Ascending aorta (tissue), 2 donors: ENCODE measurements around the gene PXDN. TPM values are rescaled to one million over a fixed set of nuclear protein-coding genes. Genes with fewer than 3 reads are reported as not detected.

Experiments
- DNase-seq, 2 donors: peaks; one replicate each; pipeline ENCODE4 v3.0.0-alpha.2; 2019; ENCODE audit warnings: low spot score in 2 of 2
- H3K27ac ChIP-seq, 2 donors: fragments of 200-600 bp; sonication (generic); one replicate each; pipeline ENCODE4 v1.5.1; 2016 to 2017; ENCODE audit warnings: mild to moderate bottlenecking in 1 of 2
- H3K27me3 ChIP-seq: fragments of 200-600 bp; sonication (generic); one replicate; pipeline ENCODE4 v1.5.1; 2017
- H3K36me3 ChIP-seq, 2 donors: fragments of 200-600 bp; sonication (generic); one replicate each; pipeline ENCODE4 v1.5.1; 2016
- H3K4me1 ChIP-seq, 2 donors: fragments of 200-600 bp; sonication (generic); one replicate each; pipeline ENCODE4 v1.5.1; 2016 to 2017; ENCODE audit warnings: mild to moderate bottlenecking in 1 of 2
- H3K4me3 ChIP-seq, 2 donors: fragments of 200-600 bp; sonication (generic); one replicate each; pipeline ENCODE4 v1.5.1; 2016 to 2017; ENCODE audit warnings: mild to moderate bottlenecking in 1 of 2
- H3K9me3 ChIP-seq, 2 donors: fragments of 200-600 bp; sonication (generic); one replicate each; pipeline ENCODE4 v1.5.1; 2016
- CTCF ChIP-seq, 3 experiments: fragments of 200-600 bp in 2 of 3; fragments of 450-650 bp in 1 of 3; sonication (generic) in 2 of 3; IDR thresholded peaks; one replicate each; pipeline ENCODE4 v1.5.1; 2016 to 2019; ENCODE audit warnings: antibody characterized with exemption in 3 of 3, mild to moderate bottlenecking in 1 of 3, moderate library complexity in 1 of 3
- intact Hi-C: fragments of 100-400 bp; cut with DNase I; formaldehyde crosslinking; loops from one replicate; pipeline ENCODE4 v1.15.1; 2023
- total RNA-seq: library from RNA; depleted of rRNA; stranded (reverse); fragments of >200 nt; gene quantifications from one replicate; pipeline ENCODE4 v1.1.0, GENCODE V29; 2016

The PXDN gene
- total RNA-seq, 1 donor from 2014 or later, result 188 TPM

- H3K4me1 ChIP-seq, result no peaks in the 10 kb centered on the region
- intact Hi-C loops, result no loop called here
- no peak overlapping the region for H3K27ac ChIP-seq
- no peaks in the 10 kb centered on the region for H3K36me3 ChIP-seq
- no peak for TF ChIP-seq CTCF (IDR thresholded peaks at IDR 0.05)
- H3K27me3 ChIP-seq, result no peaks in the 10 kb centered on the region
- H3K4me3 ChIP-seq, result no peak overlapping the region
- no peaks in the 10 kb centered on the region for H3K9me3 ChIP-seq
- no peak for DNase-seq
Measured at GRCh38 chr2:1791006-1791605, 46.8 kb upstream of the PXDN start.

GRCh38 chr2:1790473-1790872, 46.2 kb upstream of the PXDN start:
- Histone ChIP-seq H3K36me3 (no peaks in the 10 kb centered on the region), H3K27ac (no peak overlapping the region), H3K4me3 (no peak overlapping the region), H3K27me3 (no peaks in the 10 kb centered on the region), H3K4me1 (no peaks in the 10 kb centered on the region), H3K9me3 (no peaks in the 10 kb centered on the region)
- intact Hi-C loops, result no loop called here
- DNase-seq, result no peak
- TF ChIP-seq CTCF (IDR thresholded peaks at IDR 0.05), result no peak

GRCh38 chr2:1789610-1790009, 45.3 kb upstream of the PXDN start:
- Histone ChIP-seq H3K9me3 (no peaks in the 10 kb centered on the region), H3K36me3 (no peaks in the 10 kb centered on the region), H3K4me3 (no peak overlapping the region), H3K4me1 (no peaks in the 10 kb centered on the region), H3K27me3 (no peaks in the 10 kb centered on the region), H3K27ac (no peak overlapping the region)
- DNase-seq, result no peak
- intact Hi-C loops, result no loop called here
- no peak for TF ChIP-seq CTCF (IDR thresholded peaks at IDR 0.05)

DNA sequence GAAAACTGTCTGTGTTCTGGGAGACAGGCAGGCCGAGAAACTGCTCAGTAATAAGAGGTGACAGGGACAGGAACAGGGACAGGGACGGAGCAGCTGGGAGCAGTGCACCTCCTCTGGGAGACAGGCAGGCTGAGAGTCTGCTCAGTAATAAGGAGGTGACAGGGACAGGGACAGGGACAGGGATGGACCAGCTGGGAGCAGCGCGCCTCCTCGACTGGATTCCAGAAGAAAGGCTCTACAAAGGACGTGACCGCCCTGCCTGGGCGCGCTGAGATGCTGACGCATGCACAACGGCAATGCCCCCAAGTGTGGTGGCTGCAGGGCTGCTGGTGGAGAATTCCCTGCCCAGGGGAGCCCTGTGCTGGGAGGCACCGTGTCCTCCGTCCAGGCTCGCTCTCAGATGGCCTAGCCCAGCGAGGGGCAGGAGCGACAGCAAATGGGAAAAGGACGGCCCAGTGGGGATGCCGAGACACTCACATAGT, 44.2 kb upstream of the PXDN start:
- no peaks in the 10 kb centered on the region for H3K9me3 ChIP-seq
- H3K27me3 ChIP-seq, result no peaks in the 10 kb centered on the region
- intact Hi-C loops, result no loop called here
- no peaks in the 10 kb centered on the region for H3K4me1 ChIP-seq
- DNase-seq, result peak in 1 of 2 donors; percentile 12
- no peaks in the 10 kb centered on the region for H3K36me3 ChIP-seq
- no peak overlapping the region for H3K27ac ChIP-seq
- no peak overlapping the region for H3K4me3 ChIP-seq
- no peak for TF ChIP-seq CTCF (IDR thresholded peaks at IDR 0.05)

- TF ChIP-seq CTCF (IDR thresholded peaks at IDR 0.05), result no peak
- no peak overlapping the region for H3K27ac ChIP-seq
- no peak overlapping the region for H3K4me3 ChIP-seq
- no peaks in the 10 kb centered on the region for H3K9me3 ChIP-seq
- no peaks in the 10 kb centered on the region for H3K27me3 ChIP-seq
- intact Hi-C loops, result no loop called here
- H3K36me3 ChIP-seq, result no peaks in the 10 kb centered on the region
- no peaks in the 10 kb centered on the region for H3K4me1 ChIP-seq
- DNase-seq, result peak in 1 of 2 donors; percentile 2
Measured at GRCh38 chr2:1787755-1788477, 43.6 kb upstream of the PXDN start.
